ENCODE data around the gene SMARCC2. TPM values are rescaled to one million over a fixed set of nuclear protein-coding genes. Genes with fewer than 3 reads are reported as not detected.

Gene SMARCC2
- total and polyA plus RNA-seq, 9 of the 15 experiments (the other 6 are each of a cell fraction or from before 2014, with no cell fraction given) = 11.9 to 86.0 (median 36.6) TPM

GRCh38 chr12:56129206-56129941, 59.9 kb downstream of the SMARCC2 start (continued):
- TF ChIP-seq HMGN3 (IDR thresholded peaks at IDR 0.05; ENCODE audit: borderline replicate concordance, extremely low read depth, insufficient read length, low read depth, low read length) (peak; percentile 98), YY1 (IDR thresholded peaks at IDR 0.05; ENCODE audit: borderline replicate concordance in 1 of 3, control insufficient read depth in 1 of 3, extremely low read depth in 1 of 3, insufficient read depth in 3 of 3, insufficient read length in 1 of 3, insufficient replicate concordance in 2 of 3, low read depth in 1 of 3, low read length in 2 of 3) (peak in 2 of 3 experiments; percentile 12 to 38), SIN3A (IDR thresholded peaks at IDR 0.05; ENCODE audit: borderline replicate concordance in 2 of 2, control insufficient read depth in 1 of 2, low read depth in 2 of 2, low read length in 2 of 2) (peak in 1 of 2 experiments; percentile 89; a peak in 1 of 4 replicates), HMG20A (CRISPR knock-in tag; conservative IDR thresholded peaks at IDR 0.05) (no peak), ZBTB8A (IDR thresholded peaks at IDR 0.05; ENCODE audit: partially characterized antibody) (no peak), FIP1L1 (IDR thresholded peaks at IDR 0.05; ENCODE audit: low read depth, low read length, poor library complexity, severe bottlenecking) (peak; percentile 91), ZNF764 (CRISPR knock-in tag; IDR thresholded peaks at IDR 0.05; ENCODE audit: low read depth) (no peak), GMEB1 (CRISPR knock-in tag; IDR thresholded peaks at IDR 0.05) (peak; percentile 62), L3MBTL2 (IDR thresholded peaks at IDR 0.05) (no peak; the same call in 1 of the 2 replicates), ESRRA (IDR thresholded peaks at IDR 0.05; ENCODE audit: borderline replicate concordance, low read depth) (peak; percentile 43; the same call in 1 of the 2 replicates), CREB3 (tag; conservative IDR thresholded peaks at IDR 0.05; ENCODE audit: low read depth) (no peak), DNMT1 (IDR thresholded peaks at IDR 0.05) (0 out of 2 replicates have a peak, but pooled peaks have one; percentile 33), NKRF (IDR thresholded peaks at IDR 0.05; ENCODE audit: borderline replicate concordance) (peak; percentile 71; the same call in 1 of the 2 replicates), NRF1 (conservative IDR thresholded peaks at IDR 0.05 in 1 of 2, IDR thresholded peaks at IDR 0.05 in 1 of 2) (peak; percentile 80 to 82), TAF9B (IDR thresholded peaks at IDR 0.05; ENCODE audit: partially characterized antibody) (peak; percentile 59), ELF2 (CRISPR knock-in tag; IDR thresholded peaks at IDR 0.05) (no peak), FUS (optimal IDR thresholded peaks at IDR 0.05; ENCODE audit: low read depth, low read length) (no peak), GABPB1 (CRISPR knock-in tag; IDR thresholded peaks at IDR 0.05) (peak; percentile 23; the same call in 1 of the 2 replicates), HOMEZ (CRISPR knock-in tag; IDR thresholded peaks at IDR 0.05) (0 out of 2 replicates have a peak, but pooled peaks have one; percentile 30), NR2F6 (CRISPR knock-in tag; IDR thresholded peaks at IDR 0.05) (no peak)

All from K562 (cell line).